MG63 (cell line): ENCODE measurements around the gene ZNF350. TPM values are rescaled to one million over a fixed set of nuclear protein-coding genes. Genes with fewer than 3 reads are reported as not detected.
"Not testable (repeated sequence)": the region's sequence is repeated elsewhere in the genome, so short reads cannot be mapped to it uniquely, and the experiment has no call there.

ENCODE experiments used
- DNase-seq: peaks from one replicate; pipeline ENCODE4 v3.0.0-alpha.2; 2020
- H3K27me3 ChIP-seq: fragments of 250-450 bp; sonication (Bioruptor Pico); 2 replicates; pipeline ENCODE4 v1.5.1; 2020; ENCODE audit warnings: mild to moderate bottlenecking, moderate library complexity
- H3K36me3 ChIP-seq: fragments of 250-450 bp; sonication (Bioruptor Pico); 2 replicates; pipeline ENCODE4 v1.5.1; 2020; ENCODE audit warnings: mild to moderate bottlenecking, moderate library complexity
- H3K4me3 ChIP-seq: fragments of 250-450 bp; sonication (Bioruptor Pico); 2 replicates; pipeline ENCODE4 v1.5.1; 2020; ENCODE audit warnings: mild to moderate bottlenecking, moderate library complexity
- H3K9me3 ChIP-seq: fragments of 250-450 bp; sonication (Bioruptor Pico); 2 replicates; pipeline ENCODE4 v1.5.1; 2020; ENCODE audit warnings: mild to moderate bottlenecking, moderate library complexity
- total RNA-seq: library from RNA; depleted of rRNA; stranded (reverse); fragments of >200 nt; shearing (Covaris generic); gene quantifications from 2 replicates; pipeline ENCODE4 v1.2.3, GENCODE V29; 2014; ENCODE audit warnings: low replicate concordance; rRNA removed

ZNF350 gene
- 3.0 and 4.8 TPM in 2 replicates for total RNA-seq

- H3K4me3 ChIP-seq: peak within 1 kb of the TSS; percentile 77
- peak; percentile 95 for DNase-seq
- peaks cover 49% of the 10 kb centered on the region for H3K9me3 ChIP-seq
- H3K36me3 ChIP-seq: peaks cover 5% of the 10 kb centered on the region; the same call in 1 of the 2 replicates
- no peaks in the 10 kb centered on the region for H3K27me3 ChIP-seq
These were observed at the start of gene ZNF350 for GRCh38 chr19:51986309-51987291. ZNF350 (minus strand) TSS chr19:51986840; CDS start chr19:51974360, 12,480 bp downstream.

- peaks cover 70% of the 10 kb centered on the region for H3K9me3 ChIP-seq
These were observed 47.5 kb upstream of the ZNF350 start for GRCh38 chr19:52034051-52034728.

GRCh38 chr19:52028780-52029123 is 42.1 kb upstream of the ZNF350 start:
- no peak for DNase-seq
- peaks cover 61% of the 10 kb centered on the region for H3K36me3 ChIP-seq
- H3K4me3 ChIP-seq: peak overlapping the region; percentile 82
- no peaks in the 10 kb centered on the region for H3K27me3 ChIP-seq
- H3K9me3 ChIP-seq: peaks cover 39% of the 10 kb centered on the region

More at GRCh38 chr19:52034051-52034728, 47.5 kb upstream of the ZNF350 start:
- Histone ChIP-seq H3K27me3 (no peaks in the 10 kb centered on the region), H3K36me3 (peaks cover 86% of the 10 kb centered on the region), H3K4me3 (no peak overlapping the region)
- DNase-seq: no peak

DNA sequence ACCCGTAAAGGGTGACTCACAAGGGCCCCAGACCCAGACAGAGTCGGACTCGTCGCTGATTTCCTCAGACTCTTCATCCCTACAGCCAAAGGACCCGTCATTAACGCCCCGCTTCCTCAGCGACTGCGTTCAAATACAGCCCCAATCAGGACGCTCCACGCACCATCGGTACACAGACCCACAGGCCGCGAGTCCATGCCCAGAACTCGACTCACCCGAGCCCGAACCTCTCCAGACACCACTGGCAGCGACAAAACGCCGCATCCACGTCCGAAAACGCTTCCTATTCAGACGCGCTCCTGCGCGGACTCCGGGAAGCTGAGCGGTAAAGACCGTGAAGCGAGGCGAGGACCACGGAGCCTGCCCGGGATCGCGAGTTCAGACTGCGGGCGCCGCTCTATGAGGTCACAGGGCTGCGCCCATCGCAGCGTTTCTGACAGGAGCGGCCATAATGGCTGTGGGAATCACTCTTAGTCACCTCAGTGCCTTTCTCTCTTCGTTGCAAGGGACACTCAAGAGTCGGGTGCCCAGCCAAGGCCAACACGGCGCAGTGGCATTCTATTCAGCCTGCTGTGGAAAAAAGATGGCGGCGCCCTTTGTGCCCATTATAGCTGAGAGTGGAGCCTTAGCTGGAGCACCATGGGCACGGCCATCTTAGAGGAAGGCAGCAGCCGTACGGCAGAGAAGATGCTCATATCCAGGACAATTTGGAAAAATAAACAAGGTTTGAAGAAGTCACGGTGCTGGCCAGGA is 41.6 kb upstream of the ZNF350 start, which contains the start of gene ZNF614:
Gene ZNF614, minus strand, starts transcription at position 353 of the 753 bp plus-strand sequence. CDS start 2,634 bp downstream, outside the sequence.
- peak within 1 kb of the TSS; percentile 82 for H3K4me3 ChIP-seq
- H3K9me3 ChIP-seq: peaks cover 37% of the 10 kb centered on the region
- H3K27me3 ChIP-seq: no peaks in the 10 kb centered on the region
- peak; percentile 88 for DNase-seq
- peaks cover 61% of the 10 kb centered on the region for H3K36me3 ChIP-seq

DNA sequence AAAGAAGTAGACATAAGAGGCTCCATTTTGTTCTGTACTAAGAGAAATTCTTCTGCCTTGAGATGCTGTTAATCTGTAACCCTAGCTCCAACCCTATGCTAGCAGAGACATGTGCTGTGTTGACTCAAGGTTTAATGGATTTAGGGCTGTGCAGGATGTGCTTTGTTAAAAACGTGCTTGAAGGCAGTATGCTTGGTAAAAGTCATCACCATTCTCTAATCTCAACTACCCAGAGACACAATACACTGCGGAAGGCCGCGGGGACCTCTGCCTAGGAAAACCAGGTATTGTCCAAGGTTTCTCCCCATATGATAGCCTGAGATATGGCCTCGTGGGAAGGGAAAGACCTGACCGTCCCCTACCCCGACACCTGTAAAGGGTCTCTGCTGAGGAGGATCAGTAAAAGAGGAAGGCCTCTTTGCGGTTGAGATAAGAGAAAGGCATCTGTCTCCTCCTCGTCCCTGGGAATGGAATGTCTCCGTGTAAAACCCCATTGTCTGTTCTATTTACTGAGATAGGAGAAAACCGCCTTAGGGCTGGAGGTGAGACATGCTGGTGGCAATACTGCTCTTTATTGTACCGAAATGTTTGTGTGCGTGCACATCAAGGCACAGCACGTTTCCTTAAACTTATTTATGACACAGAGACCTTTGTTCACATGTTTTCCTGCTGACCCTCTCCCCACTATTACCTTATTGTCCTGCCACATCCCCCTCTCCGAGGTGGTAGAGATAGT is 39.8 kb upstream of the ZNF350 start:
- peaks cover 46% of the 10 kb centered on the region for H3K36me3 ChIP-seq
- not testable (repeated sequence) for H3K4me3 ChIP-seq, DNase-seq, H3K27me3 ChIP-seq
- peaks cover 26% of the 10 kb centered on the region for H3K9me3 ChIP-seq

DNA sequence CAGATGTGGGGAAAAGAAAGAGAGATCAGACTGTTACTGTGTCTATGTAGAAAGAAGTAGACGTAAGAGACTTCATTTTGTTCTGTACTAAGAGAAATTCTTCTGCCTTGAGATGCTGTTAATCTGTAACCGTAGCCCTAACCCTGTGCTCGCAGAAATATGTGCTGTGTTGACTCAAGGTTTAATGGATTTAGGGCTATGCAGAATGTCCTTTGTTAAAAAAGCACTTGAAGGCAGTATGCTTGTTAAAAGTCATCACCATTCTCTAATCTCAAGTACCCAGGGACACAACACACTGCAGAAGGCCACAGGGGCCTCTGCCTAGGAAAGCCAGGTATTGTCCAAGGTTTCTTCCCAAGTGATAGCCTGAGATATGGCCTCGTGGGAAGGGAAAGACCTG is 37.8 kb upstream of the ZNF350 start:
- Histone ChIP-seq H3K36me3 (peaks cover 56% of the 10 kb centered on the region), H3K9me3 (peaks cover 21% of the 10 kb centered on the region)
- not testable (repeated sequence) for H3K27me3 ChIP-seq, DNase-seq, H3K4me3 ChIP-seq

GRCh38 chr19:52022193-52022592 is 35.6 kb upstream of the ZNF350 start:
- H3K9me3 ChIP-seq: peaks cover 28% of the 10 kb centered on the region
- H3K4me3 ChIP-seq: no peak overlapping the region
- DNase-seq: no peak
- H3K36me3 ChIP-seq: peaks cover 75% of the 10 kb centered on the region
- no peaks in the 10 kb centered on the region for H3K27me3 ChIP-seq

DNA sequence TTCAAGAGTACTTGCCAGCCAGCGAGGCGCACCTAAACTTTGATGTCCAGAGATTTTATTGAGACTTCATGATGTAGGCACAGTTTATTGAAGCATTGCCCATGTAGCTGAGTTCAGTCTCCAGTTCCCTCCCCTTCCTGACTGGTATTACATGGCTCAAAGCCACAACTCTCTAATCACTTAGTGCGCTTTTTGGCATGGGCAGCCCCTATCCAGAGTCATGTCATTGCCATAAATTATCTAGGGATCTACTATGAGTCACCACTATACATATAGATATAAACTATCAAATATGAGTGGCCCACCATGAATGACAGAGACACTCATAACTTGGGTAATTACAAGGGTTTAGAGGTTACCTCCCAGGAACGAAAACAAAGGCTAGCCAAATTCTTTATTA is 33.9 kb upstream of the ZNF350 start:
- H3K4me3 ChIP-seq: no peak overlapping the region
- H3K36me3 ChIP-seq: peaks cover 81% of the 10 kb centered on the region
- H3K27me3 ChIP-seq: no peaks in the 10 kb centered on the region
- DNase-seq: no peak
- H3K9me3 ChIP-seq: peaks cover 29% of the 10 kb centered on the region

DNA sequence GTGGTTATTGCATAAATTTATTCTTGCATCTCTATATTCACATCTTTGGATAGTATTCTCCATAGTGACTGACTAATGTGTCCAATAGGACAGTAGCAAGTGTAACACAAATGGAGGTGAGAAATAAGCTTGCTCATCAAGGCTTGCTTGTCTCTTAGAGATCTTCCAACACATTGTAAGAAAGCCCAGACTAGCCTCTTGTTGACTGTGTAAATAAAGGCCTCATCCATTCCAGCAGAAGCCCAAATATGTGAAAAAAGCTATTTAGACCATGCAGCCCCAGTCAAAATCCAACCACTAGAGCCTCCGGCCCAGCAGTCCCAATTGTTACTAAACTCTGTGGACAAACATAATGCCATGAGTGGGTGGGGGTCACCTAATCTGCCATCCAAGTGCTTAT is 24.0 kb upstream of the ZNF350 start:
- peaks cover 11% of the 10 kb centered on the region for H3K36me3 ChIP-seq
- H3K9me3 ChIP-seq: peaks cover 19% of the 10 kb centered on the region
- no peak for DNase-seq
- no peak overlapping the region for H3K4me3 ChIP-seq
- no peaks in the 10 kb centered on the region for H3K27me3 ChIP-seq

DNA sequence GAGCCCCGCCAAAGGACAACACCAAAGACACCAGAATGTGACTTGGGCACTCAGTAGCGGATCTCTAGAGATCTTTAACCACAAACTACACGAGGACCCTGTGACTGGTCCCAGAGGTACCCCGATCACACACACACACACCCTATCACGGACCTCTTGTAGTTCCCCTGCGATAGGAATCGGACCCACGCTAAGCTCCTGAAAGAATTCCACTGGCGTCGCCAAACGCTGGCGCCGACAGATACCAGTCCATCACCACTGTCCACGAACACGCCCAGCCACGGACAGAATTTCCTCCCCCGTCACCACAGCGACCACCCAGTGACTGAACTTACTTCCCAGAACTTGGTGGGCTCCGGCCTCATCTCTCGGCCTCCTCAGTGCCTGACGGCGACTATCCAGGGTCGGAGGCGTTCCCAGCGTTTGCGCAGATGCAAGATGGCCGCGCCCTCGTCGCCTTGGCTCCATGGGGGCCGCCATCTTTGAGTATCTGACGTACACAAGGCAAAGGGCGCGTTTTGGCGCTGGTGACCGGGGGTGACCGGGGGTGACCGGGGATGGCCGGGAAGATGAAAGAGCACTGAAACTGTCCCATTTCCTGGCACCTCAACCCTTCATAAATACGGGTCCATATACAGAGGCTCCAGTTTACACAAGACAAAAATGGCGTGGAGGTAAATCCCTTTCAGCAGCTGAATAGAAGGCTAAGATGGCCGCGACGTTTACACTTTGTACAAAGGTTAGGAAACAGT is 21.3 kb upstream of the ZNF350 start, which contains the start of gene ZNF615:
Gene ZNF615, minus strand, starts transcription at position 406 of the 752 bp plus-strand sequence. CDS start 4,500 bp downstream, outside the sequence.
- Histone ChIP-seq H3K27me3 (no peaks in the 10 kb centered on the region), H3K36me3 (peaks cover 9% of the 10 kb centered on the region), H3K9me3 (peaks cover 22% of the 10 kb centered on the region), H3K4me3 (peak within 1 kb of the TSS; percentile 88)
- peak; percentile 85 for DNase-seq

GRCh38 chr19:52007451-52007805 is 20.8 kb upstream of the ZNF350 start:
- DNase-seq: no peak
- peaks cover 23% of the 10 kb centered on the region for H3K9me3 ChIP-seq
- peaks cover 5% of the 10 kb centered on the region for H3K36me3 ChIP-seq
- no peaks in the 10 kb centered on the region for H3K27me3 ChIP-seq
- H3K4me3 ChIP-seq: peak overlapping the region; percentile 88

GRCh38 chr19:51994048-51994644 is 7.5 kb upstream of the ZNF350 start:
- H3K27me3 ChIP-seq: no peaks in the 10 kb centered on the region
- peaks cover 50% of the 10 kb centered on the region for H3K9me3 ChIP-seq
- no peak overlapping the region for H3K4me3 ChIP-seq
- H3K36me3 ChIP-seq: peaks cover 56% of the 10 kb centered on the region
- DNase-seq: no peak

DNA sequence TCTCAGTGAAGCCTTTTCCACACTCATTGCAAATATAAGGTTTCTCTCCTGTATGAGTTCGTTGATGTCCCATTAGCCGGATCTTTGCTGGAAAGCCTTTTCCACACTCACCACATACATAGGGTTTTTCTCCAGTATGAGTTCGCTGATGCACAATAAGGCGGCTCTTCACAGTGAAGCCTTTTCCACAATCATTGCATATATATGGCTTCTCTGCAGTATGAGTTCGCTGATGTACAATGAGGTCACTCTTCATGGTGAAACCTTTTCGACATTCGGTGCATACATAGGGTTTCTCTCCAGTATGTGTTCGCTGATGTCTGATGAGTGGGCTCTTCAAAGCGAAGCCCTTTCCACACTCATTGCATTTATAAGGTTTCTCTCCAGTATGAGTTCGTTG is 6.8 kb upstream of the ZNF350 start:
- Histone ChIP-seq H3K27me3 (no peaks in the 10 kb centered on the region), H3K9me3 (peaks cover 54% of the 10 kb centered on the region), H3K36me3 (peaks cover 49% of the 10 kb centered on the region)

GRCh38 chr19:51983361-51983760 is 3.3 kb downstream of the ZNF350 start:
- no peak overlapping the region for H3K4me3 ChIP-seq
- H3K27me3 ChIP-seq: no peaks in the 10 kb centered on the region
- H3K36me3 ChIP-seq: peaks cover 11% of the 10 kb centered on the region
- DNase-seq: no peak
- peaks cover 45% of the 10 kb centered on the region for H3K9me3 ChIP-seq

More for the DNA sequence above, 6.8 kb upstream of the ZNF350 start:
- no peak overlapping the region for H3K4me3 ChIP-seq
- DNase-seq: no peak

GRCh38 chr19:51980926-51981325 is 5.7 kb downstream of the ZNF350 start:
- H3K27me3 ChIP-seq, DNase-seq, H3K4me3 ChIP-seq: not testable (repeated sequence)
- Histone ChIP-seq H3K9me3 (peaks cover 30% of the 10 kb centered on the region), H3K36me3 (peaks cover 11% of the 10 kb centered on the region)
